Parathyroid adenoma (tissue), 2 donors: ENCODE data around the gene ZRANB3.
"Not testable (repeated sequence)": the region's sequence is repeated elsewhere in the genome, so short reads cannot be mapped to it uniquely, and the experiment has no call there.

ENCODE experiments used
- H2AFZ ChIP-seq: fragments of 300-600 bp; sonication (generic); one replicate; pipeline ENCODE4 v1.7.0; 2017; ENCODE audit warnings: antibody characterized with exemption, mild to moderate bottlenecking
- H3K27ac ChIP-seq: fragments of 300-600 bp; sonication (generic); one replicate; pipeline ENCODE4 v1.7.0; 2017
- H3K27me3 ChIP-seq: fragments of 300-600 bp; sonication (generic); one replicate; pipeline ENCODE4 v1.7.0; 2017; ENCODE audit warnings: low read length; ENCODE audit not compliant: control insufficient read depth, insufficient read depth
- H3K36me3 ChIP-seq: fragments of 300-600 bp; sonication (generic); one replicate; pipeline ENCODE4 v1.7.0; 2017; ENCODE audit warnings: low read length; ENCODE audit not compliant: control insufficient read depth, insufficient read depth
- H3K4me1 ChIP-seq: fragments of 300-600 bp; sonication (generic); one replicate; pipeline ENCODE4 v1.7.0; 2017; ENCODE audit warnings: control low read depth
- H3K4me2 ChIP-seq: fragments of 300-600 bp; sonication (generic); one replicate; pipeline ENCODE4 v1.7.0; 2017; ENCODE audit warnings: low read length
- H3K4me3 ChIP-seq: fragments of 300-600 bp; sonication (generic); one replicate; pipeline ENCODE4 v1.7.0; 2017; ENCODE audit warnings: low read depth, low read length
- H3K79me2 ChIP-seq: fragments of 300-600 bp; sonication (generic); one replicate; pipeline ENCODE4 v1.7.0; 2017; ENCODE audit warnings: control low read depth
- H3K9ac ChIP-seq: fragments of 300-600 bp; sonication (generic); one replicate; pipeline ENCODE4 v1.7.0; 2017; ENCODE audit warnings: mild to moderate bottlenecking
- H3K9me3 ChIP-seq: fragments of 300-600 bp; sonication (generic); one replicate; pipeline ENCODE4 v1.7.0; 2017; ENCODE audit warnings: low read length; ENCODE audit not compliant: control insufficient read depth
- CTCF ChIP-seq: fragments of 300-600 bp; sonication (generic); IDR thresholded peaks from one replicate; pipeline ENCODE4 v1.7.0; 2017; ENCODE audit warnings: antibody characterized with exemption, mild to moderate bottlenecking
- donor health status: primary hyperparathyroidism.

ZRANB3 gene

GRCh38 chr2:135525786-135526185, 5.2 kb downstream of the ZRANB3 start:
- no peak overlapping the region for H2AFZ ChIP-seq
- H3K9ac ChIP-seq = no peak overlapping the region
- no peaks in the 10 kb centered on the region for H3K36me3 ChIP-seq
- TF ChIP-seq CTCF = no peak
- H3K4me2 ChIP-seq = no peak overlapping the region
- no peaks in the 10 kb centered on the region for H3K27me3 ChIP-seq
- no peaks in the 10 kb centered on the region for H3K9me3 ChIP-seq
- no peaks in the 10 kb centered on the region for H3K4me1 ChIP-seq
- H3K27ac ChIP-seq = no peak overlapping the region
- H3K4me3 ChIP-seq = no peak overlapping the region
- H3K79me2 ChIP-seq = peaks cover 13% of the 10 kb centered on the region

- no peaks in the 10 kb centered on the region for H3K4me1 ChIP-seq
- no peaks in the 10 kb centered on the region for H3K27me3 ChIP-seq
- TF ChIP-seq CTCF = no peak
- peaks cover 2% of the 10 kb centered on the region for H3K9me3 ChIP-seq
- H3K36me3 ChIP-seq = no peaks in the 10 kb centered on the region
- no peak overlapping the region for H2AFZ ChIP-seq
- H3K4me2 ChIP-seq = no peak overlapping the region
- no peak overlapping the region for H3K9ac ChIP-seq
- no peaks in the 10 kb centered on the region for H3K79me2 ChIP-seq
- no peak overlapping the region for H3K4me3 ChIP-seq
- H3K27ac ChIP-seq = no peak overlapping the region
Measured at GRCh38 chr2:135512099-135512498, 18.9 kb downstream of the ZRANB3 start.

- no peak overlapping the region for H3K9ac ChIP-seq
- H3K4me1 ChIP-seq = no peaks in the 10 kb centered on the region
- H3K4me2 ChIP-seq = no peak overlapping the region
- no peak overlapping the region for H2AFZ ChIP-seq
- H3K36me3 ChIP-seq = no peaks in the 10 kb centered on the region
- H3K27ac ChIP-seq = no peak overlapping the region
- no peak for TF ChIP-seq CTCF
- no peaks in the 10 kb centered on the region for H3K79me2 ChIP-seq
- H3K9me3 ChIP-seq = peaks cover 2% of the 10 kb centered on the region
- no peaks in the 10 kb centered on the region for H3K27me3 ChIP-seq
- no peak overlapping the region for H3K4me3 ChIP-seq
Measured at GRCh38 chr2:135510577-135510976, 20.4 kb downstream of the ZRANB3 start.

DNA sequence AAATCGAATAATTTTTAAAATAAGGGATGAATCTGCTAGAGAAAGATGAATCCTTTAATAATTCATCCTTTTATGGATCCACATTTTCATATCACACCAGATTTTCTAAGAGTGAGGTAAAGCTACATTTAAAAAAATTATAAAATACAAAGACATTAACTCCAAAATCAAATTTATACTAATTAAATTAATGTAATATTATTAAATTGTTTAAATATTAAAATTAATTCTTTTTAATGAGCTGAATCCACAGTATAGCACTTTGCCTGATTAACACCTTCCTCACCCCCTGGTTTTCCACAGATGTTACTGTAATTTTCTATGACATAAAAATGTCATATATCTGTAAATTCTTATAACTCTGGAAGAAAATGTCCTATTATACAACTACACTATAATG, 26.2 kb downstream of the ZRANB3 start:
- H3K9me3 ChIP-seq = no peaks in the 10 kb centered on the region
- H3K27me3 ChIP-seq = no peaks in the 10 kb centered on the region
- no peak overlapping the region for H3K4me3 ChIP-seq
- no peaks in the 10 kb centered on the region for H3K4me1 ChIP-seq
- no peaks in the 10 kb centered on the region for H3K36me3 ChIP-seq
- no peaks in the 10 kb centered on the region for H3K79me2 ChIP-seq
- TF ChIP-seq CTCF = no peak
- no peak overlapping the region for H2AFZ ChIP-seq
- H3K4me2 ChIP-seq = no peak overlapping the region
- H3K27ac ChIP-seq = no peak overlapping the region
- H3K9ac ChIP-seq = no peak overlapping the region

DNA sequence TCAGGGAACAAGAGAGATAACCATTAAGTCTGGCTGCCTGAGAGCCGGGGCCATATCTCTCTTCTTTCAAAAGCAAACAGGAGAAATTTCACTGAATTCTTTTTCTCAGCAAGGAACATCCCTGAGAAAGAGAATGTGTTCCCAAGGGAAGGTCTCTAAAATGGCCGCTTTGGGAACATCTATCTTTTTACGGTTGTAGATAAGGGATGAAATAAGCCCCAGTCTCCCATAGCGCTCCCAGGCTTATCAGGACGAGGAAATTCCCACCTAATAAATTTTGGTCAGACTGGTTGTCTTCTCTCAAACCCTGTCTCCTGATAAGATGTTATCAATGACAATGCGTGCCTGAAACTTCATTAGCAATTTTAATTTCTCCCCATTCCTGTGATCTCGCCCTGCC, 32.4 kb downstream of the ZRANB3 start:
- H3K79me2 ChIP-seq, H3K27ac ChIP-seq, H3K4me1 ChIP-seq, H3K36me3 ChIP-seq, H3K9ac ChIP-seq, H3K4me3 ChIP-seq, H2AFZ ChIP-seq, H3K9me3 ChIP-seq, H3K27me3 ChIP-seq, H3K4me2 ChIP-seq: not testable (repeated sequence)
